HG03442 (cell line): Measurements from ENCODE around the gene WHRN.

Source experiments
- ATAC-seq: cut with Tn5 transposase; IDR thresholded peaks from one replicate; pipeline ENCODE4 v1.9.1; 2021; ENCODE audit warnings: mild to moderate bottlenecking, moderate library complexity; ENCODE audit not compliant: unreplicated experiment

The WHRN gene

GRCh38 chr9:114515528-114515927 lies 10.3 kb upstream of the WHRN start:
- ATAC-seq: no peak

- ATAC-seq: no peak
Observed at GRCh38 chr9:114513959-114514267, 8.6 kb upstream of the WHRN start.

DNA sequence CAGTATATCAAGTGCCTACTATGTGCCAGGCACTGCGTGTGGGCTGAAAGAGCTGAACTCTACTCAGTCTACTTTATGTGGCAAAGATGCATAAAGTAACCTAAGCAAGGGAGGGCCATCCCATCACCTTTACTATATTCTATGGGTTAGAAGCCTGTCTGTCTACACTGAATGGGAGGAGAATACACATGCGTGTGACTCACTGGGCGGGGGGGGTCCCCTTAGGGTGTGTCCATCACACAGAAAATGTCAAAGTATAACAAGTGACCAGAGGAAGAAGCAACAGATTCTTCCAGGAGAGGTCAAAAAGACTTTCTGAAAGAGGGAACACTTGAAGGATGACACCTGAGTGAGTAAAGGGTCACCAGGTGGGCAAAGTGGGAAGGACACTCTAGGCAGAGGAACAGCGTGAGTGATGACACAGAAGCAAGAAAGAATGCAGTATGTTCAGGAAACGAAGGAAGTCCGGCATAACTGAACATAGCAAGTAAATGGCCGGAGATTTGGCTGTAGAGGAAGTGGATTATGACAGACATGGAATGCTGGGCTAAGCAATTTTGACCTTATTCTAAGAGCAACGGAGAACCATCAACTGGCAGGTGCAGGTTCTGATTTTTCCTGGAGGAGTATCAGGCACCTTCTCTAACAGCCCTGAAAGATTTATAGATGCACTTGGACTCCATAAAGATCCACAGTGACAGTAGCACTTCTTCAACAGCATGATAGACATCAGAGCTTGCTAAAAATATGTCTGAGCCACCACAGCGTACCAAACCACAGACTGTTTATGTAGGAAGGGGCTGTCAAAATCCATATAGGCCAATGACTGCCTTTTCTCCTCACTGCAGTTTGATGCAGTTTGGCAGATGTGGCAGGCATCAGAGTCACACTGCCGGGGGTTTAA lies 8.0 kb upstream of the WHRN start:
- no peak for ATAC-seq

DNA sequence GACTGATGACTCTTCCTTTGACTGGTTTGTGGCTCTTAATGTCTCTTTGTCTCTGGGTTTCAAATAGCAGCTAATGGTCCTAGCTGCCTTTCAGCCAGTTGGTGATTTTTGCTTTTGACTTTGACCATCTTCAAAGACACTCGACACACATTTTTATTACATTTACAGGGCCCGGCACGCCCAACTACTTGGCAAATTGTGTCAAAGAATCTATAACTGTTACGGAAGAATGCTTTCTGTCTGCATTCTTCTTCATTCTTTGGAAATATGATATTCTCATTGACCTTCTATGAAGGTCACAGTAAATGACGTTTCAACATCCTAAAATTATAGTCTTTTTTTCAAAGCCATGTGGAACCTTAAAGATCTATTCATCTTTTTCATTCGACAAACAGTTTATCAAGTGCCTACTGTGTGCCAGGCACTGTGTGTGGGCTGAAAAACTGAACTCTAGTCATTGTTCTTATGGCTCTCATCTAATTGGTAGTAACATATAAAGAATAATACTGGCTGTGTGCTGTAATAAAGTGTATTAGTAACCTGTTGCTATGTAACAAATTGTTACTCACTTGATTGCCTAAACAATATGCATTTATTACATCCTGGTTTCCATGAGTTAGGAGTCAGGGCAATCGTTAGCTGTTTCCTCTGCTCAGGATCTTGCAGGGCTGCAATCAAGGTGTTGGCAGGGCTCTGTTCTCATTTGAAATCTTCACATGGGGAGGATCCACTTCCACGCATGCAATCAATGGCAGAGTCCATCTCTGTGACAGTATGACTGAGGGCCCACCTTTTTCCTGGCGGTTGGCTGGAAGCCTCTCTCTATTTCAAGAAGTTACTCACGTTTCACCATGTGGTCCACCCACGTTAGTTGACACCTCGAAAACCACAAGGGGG lies 7.0 kb upstream of the WHRN start:
- no peak for ATAC-seq

DNA sequence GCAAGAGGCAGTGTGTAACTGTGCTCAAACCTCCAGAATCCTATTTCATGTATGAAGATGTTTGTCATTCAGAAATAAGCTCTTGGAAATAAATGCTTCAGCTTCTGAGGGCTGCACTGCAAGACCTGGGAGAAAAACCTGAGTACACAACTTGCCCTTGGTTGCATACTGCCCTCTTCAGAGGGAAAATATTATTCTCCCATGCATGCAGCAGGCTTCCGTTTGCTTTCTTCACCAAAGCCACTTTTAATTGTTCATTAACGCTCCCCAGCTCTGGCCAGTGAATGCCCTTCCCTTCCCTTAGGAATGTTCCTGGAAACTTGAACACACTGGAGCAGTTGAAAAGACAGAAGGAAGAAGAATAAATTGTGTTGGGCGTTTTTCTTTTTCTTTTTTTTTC lies 2.5 kb upstream of the WHRN start:
- no peak for ATAC-seq

- no peak for ATAC-seq
Observed at GRCh38 chr9:114506082-114506390, 763 bp upstream of the WHRN start.

GRCh38 chr9:114504341-114505186 lies 709 bp downstream of the WHRN start:
- ATAC-seq: no peak

DNA sequence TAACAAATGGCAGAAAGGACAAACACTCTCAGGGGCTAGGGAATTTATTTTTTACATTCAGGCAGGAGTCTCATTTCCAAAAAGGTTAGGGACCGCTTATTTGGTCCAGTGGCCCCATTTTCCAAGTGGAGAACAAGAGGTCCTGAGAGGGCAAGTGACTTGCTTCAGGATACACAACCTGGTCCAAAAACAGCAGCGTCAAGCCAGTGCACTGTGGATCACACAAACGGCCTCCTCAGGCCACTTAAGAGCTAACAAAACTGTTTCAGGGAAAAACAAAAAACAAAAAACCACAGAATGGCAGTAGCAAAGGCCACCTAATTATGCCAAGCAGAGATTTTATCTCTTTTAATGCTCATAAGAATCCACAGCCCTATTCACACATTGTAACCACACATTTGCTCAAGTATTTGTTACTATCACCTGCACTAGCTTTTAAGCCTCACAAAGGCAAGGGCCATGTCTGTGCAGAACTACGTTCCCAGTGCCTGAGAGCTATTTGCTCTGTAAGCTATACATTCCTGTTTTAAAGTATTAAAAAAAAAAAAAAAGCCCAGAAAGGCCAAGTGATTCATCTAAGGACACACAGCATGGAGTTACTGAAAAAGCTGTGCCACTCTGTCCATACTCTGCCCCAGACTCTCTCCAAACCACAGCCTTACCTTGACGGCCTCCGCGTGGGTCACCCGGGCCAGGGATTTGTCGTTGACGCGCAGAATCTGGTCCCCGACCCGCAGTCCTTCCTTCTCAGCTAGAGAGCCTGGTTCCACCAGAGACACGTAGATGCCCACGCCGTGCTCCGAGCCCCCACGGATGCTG lies 1.5 kb downstream of the WHRN start:
- ATAC-seq: no peak

- no peak for ATAC-seq
Observed at GRCh38 chr9:114503009-114503408, 2.3 kb downstream of the WHRN start.

DNA sequence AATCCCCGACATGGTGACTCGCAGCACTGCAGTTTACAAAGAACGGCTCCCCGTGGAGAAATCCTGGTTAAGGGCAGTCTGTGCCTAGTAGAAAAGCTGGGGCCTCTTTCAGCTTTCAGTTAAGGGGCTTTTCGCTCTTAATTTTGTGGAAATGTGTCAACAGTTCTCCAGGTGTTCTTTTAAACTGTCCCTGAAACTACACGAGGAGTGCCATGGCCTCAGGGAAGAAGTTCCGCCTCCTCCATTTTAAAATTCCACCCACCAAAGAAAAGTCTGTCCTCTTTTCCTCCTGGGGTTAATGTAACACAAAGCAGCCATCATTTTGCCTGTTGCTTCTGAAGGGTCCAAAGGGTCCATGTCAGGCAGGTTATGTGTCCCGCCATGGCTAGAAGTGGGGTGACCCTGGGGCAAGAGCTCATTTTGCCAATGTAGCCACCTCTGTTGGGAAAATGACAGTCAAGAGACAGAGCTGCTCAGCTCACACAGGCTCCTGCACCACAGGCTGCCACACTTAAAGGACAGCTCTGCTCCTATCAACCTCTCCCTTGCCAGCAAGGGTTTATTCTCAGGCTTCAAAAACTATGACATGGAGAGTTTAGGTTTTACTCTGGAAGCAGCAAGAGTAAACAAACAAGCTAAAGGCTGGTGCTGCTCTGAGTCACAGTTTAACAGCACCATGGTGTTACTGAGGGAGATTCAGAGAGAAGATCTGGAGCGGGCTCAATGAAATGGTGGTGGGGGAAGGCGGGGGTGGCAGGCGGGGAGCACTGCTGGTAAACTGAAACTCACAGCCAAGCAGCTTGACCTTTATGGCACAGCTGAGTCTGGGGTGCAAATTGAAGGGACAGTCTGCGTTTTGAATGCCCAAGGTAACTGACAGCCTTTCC lies 3.2 kb downstream of the WHRN start:
- ATAC-seq: no peak

DNA sequence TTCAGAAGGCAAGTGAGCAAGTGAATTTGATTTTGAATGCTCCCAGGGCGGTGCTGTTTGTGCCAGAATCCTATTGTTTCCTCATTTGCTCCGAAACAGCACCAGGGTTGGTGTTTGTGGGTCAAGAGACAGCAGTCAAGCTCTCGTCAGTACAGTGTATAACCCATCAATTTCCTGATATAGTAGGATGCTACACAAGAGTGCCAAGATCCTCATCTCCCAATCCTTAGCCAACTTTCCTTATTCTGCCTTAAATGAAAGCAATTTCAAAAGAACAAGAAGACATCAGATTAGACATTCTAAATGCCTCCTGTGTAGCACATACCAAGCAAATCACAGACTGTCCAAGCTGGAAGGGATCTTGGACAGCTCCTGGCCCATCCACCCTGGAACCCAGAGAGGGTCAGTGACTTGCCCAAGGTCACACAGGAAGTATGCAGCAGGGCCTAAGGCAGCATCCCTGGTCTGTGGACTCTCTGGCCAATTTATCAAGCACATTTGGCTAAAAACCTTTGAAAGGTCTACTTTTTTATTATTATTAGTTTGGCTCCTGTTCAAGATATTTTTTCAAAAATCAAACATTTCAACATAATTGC lies 4.5 kb downstream of the WHRN start:
- no peak for ATAC-seq

DNA sequence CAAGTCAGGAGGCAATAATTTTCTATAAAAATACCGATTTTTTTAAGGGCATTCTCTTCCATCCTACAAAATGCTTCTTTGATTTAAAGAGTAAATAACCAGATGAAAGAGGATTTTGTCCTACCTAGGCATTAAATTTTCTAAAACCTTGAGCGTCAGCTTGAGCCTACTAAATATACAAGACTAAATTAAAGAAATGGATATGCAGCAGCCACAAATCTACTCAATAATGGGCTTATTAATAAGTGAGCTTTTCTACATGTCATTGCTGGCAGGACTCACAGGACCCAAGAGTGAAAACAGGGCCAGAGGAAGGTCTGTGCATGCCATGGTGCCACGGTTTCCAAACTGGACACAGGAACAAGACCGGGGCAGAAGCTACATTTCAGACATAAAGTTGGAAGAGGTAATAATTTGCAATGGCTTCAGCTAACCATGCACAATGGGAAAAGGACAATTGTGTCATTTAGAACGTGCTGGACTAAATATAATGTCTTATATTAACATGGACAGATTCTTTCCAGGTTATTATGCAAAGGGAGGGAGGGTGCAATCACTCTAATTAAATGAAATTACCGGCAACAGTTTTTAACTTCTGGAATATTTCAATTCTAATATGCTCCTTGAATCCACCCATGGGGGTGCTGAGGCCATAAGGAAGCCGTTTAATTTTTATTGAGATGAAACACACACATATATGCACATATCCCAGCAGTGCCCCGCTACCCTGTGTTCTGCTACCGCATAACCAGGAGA lies 5.2 kb downstream of the WHRN start:
- ATAC-seq: no peak

DNA sequence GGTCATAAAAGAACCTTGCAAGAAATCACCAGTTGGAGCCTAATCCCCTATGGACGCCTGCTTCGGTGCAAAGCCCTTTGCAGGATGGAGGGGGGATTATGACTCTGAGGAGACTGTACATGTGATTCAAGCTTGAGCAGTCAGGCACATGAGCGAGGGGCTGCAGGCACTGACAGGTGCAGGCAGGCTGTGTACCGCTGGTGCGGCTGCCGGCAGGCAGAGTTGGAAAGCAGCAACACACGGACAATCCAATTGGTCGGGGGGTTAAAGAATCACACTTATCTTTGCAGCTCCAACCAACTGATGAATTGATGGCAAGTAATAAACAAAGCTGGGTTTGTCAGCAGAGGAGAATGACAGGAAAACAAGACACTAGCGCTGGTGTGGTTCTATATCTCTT lies 5.7 kb downstream of the WHRN start:
- no peak for ATAC-seq

DNA sequence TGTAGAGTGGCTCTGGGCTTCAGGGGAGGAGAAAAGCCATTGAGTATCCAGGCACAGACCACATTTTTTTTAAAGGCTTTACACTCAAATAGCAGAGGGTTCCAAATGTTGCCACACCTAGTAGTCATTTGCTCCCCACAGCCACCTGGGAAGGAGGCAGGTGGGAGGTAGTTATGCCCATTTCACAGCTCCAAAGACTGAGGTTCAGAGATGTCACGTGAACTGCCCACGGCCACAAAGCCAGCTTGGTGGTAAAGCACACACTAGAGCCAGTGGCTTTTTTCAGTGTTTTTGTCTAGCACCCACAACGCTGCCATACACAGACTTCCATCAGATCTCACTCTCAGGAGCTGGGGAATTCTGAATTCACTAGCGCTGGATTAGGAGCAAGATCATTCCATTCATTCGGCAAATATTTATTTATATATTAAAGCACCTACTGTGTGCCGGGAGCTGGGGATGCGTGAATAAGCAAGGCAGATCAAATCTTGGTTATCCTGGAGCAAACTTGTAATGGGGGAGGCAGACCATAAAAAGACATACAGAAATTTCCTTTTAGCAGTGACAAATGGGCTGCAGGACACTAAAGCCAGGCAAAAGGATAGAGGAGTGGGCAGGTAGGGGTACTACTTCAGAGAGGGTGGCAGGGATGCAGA lies 7.4 kb downstream of the WHRN start:
- ATAC-seq: no peak

GRCh38 chr9:114497236-114497635 lies 8.0 kb downstream of the WHRN start:
- no peak for ATAC-seq

- ATAC-seq: no peak
Observed at GRCh38 chr9:114496011-114496410, 9.3 kb downstream of the WHRN start.

- no peak for ATAC-seq
Observed at GRCh38 chr9:114494776-114495569, 10.3 kb downstream of the WHRN start.
